SK-N-SH (cell line): Measurements from ENCODE around the gene STK17B. TPM values are rescaled to one million over a fixed set of nuclear protein-coding genes. Genes with fewer than 3 reads are reported as not detected.

Experiments
- CTCF ChIA-PET: fragments of 300-600, 350-600 bp; formaldehyde crosslinking; extraction: SDS; loops from one replicate; lab custom pipeline; 2021; lab: Yijun Ruan, JAX
- POLR2A ChIA-PET: fragments of 350-600 bp; sonication (Branson Sonifier 250); formaldehyde crosslinking; extraction: SDS; loops from one replicate; lab custom pipeline; 2020; ENCODE audit warnings: antibody characterized with exemption, inconsistent platforms; lab: Yijun Ruan, JAX
- DNase-seq: peaks from one replicate; pipeline ENCODE4 v3.0.0; 2012
- H2AFZ ChIP-seq: fragments of 200-600 bp; sonication (generic); 2 replicates; pipeline ENCODE4 v1.8.1; 2016; ENCODE audit warnings: antibody characterized with exemption, mild to moderate bottlenecking, low read depth
- H3F3A ChIP-seq: fragments of 200-600 bp; sonication (generic); replicated peaks from 2 replicates; pipeline ENCODE3; 2016; ENCODE audit warnings: antibody characterized with exemption, mild to moderate bottlenecking; ENCODE audit not compliant: insufficient read depth
- H3K27ac ChIP-seq, 2 experiments: fragments of 200-500 bp in 1 of 2; fragments of 200-600 bp in 1 of 2; sonication (Bioruptor generic) in 1 of 2; sonication (generic), shearing (Covaris generic) in 1 of 2; 2 replicates each; pipeline versions ENCODE4 v1.5.1 to v1.6.1; 2014 to 2016; ENCODE audit warnings: low read depth in 2 of 2, inconsistent platforms in 1 of 2, low read length in 1 of 2, mild to moderate bottlenecking in 1 of 2, mixed read lengths in 1 of 2
- H3K27me3 ChIP-seq: fragments of 200-600 bp; sonication (generic), shearing (Covaris generic); 2 replicates; pipeline ENCODE4 v1.6.1; 2016; ENCODE audit warnings: mixed run types; ENCODE audit not compliant: insufficient read depth
- H3K36me3 ChIP-seq, 2 experiments: fragments of 200-500 bp in 1 of 2; fragments of 200-600 bp in 1 of 2; sonication (Bioruptor generic) in 1 of 2; sonication (generic) in 1 of 2; replicated peaks in 1 of 2; 2 replicates each; pipeline versions ENCODE3 to v1.5.1; 2014 to 2016; ENCODE audit warnings: low read length in 1 of 2, mild to moderate bottlenecking in 1 of 2; ENCODE audit not compliant: insufficient read depth in 2 of 2, control insufficient read depth in 1 of 2
- H3K4me1 ChIP-seq, 2 experiments: fragments of 200-500 bp in 1 of 2; fragments of 200-600 bp in 1 of 2; sonication (Bioruptor generic) in 1 of 2; sonication (generic), shearing (Covaris generic) in 1 of 2; 2 replicates each; pipeline versions ENCODE4 v1.5.1 to v1.6.1; 2014 to 2016; ENCODE audit warnings: low read depth in 1 of 2, low read length in 1 of 2, mixed run types in 1 of 2; ENCODE audit not compliant: insufficient read depth in 2 of 2, control insufficient read depth in 1 of 2
- H3K4me2 ChIP-seq: fragments of 200-600 bp; sonication (generic), shearing (Covaris generic); 2 replicates; pipeline ENCODE4 v1.6.1; 2017; ENCODE audit warnings: mixed run types
- H3K4me3 ChIP-seq, 2 experiments: fragments of 200-500 bp in 1 of 2; fragments of 200-600 bp in 1 of 2; sonication (Bioruptor generic) in 1 of 2; sonication (generic), shearing (Covaris generic) in 1 of 2; 2 replicates each; pipeline versions ENCODE4 v1.5.1 to v1.8.1; 2014 to 2016; ENCODE audit warnings: low read depth in 2 of 2, inconsistent platforms in 1 of 2, low read length in 1 of 2, mild to moderate bottlenecking in 1 of 2, mixed read lengths in 1 of 2, moderate library complexity in 1 of 2
- H3K79me2 ChIP-seq: fragments of 200-600 bp; sonication (generic); 2 replicates; pipeline ENCODE4 v1.8.1; 2017; ENCODE audit warnings: mild to moderate bottlenecking; ENCODE audit not compliant: insufficient read depth
- H3K9ac ChIP-seq: fragments of 200-600 bp; sonication (generic); 2 replicates; pipeline ENCODE4 v1.6.1; 2017; ENCODE audit warnings: mixed run types
- H3K9me2 ChIP-seq: fragments of 200-600 bp; sonication (generic); 2 replicates; pipeline ENCODE4 v1.6.1; 2017; ENCODE audit warnings: mixed run types
- H3K9me3 ChIP-seq: fragments of 200-600 bp; sonication (generic); 2 replicates; pipeline ENCODE4 v1.6.1; 2017; ENCODE audit warnings: mixed run types, mild to moderate bottlenecking, moderate library complexity
- H4K20me1 ChIP-seq: fragments of 200-600 bp; sonication (generic); 2 replicates; pipeline ENCODE4 v1.6.1; 2017; ENCODE audit warnings: mild to moderate bottlenecking, mixed run types; ENCODE audit not compliant: insufficient read depth
- CHD2 ChIP-seq: fragments of 150-350 bp; IDR thresholded peaks from 2 replicates; pipeline ENCODE4 v1.6.1; 2018; ENCODE audit warnings: low read length; ENCODE audit not compliant: partially characterized antibody
- CTCF ChIP-seq: fragments of 200-600 bp; sonication (generic); IDR thresholded peaks from 2 replicates; pipeline ENCODE4 v1.6.1; 2017; ENCODE audit warnings: antibody characterized with exemption, mild to moderate bottlenecking, moderate library complexity
- EZH2phosphoT487 ChIP-seq: fragments of 200-600 bp; sonication (generic); IDR thresholded peaks from 2 replicates; pipeline ENCODE4 v1.6.1; 2017; ENCODE audit warnings: low read depth, mixed run types, mild to moderate bottlenecking, antibody characterized with exemption, moderate library complexity, borderline replicate concordance
- FOSL2 ChIP-seq: IDR thresholded peaks from 2 replicates; pipeline ENCODE4 v1.4.0; 2012; ENCODE audit warnings: low read depth, mild to moderate bottlenecking, moderate library complexity, borderline replicate concordance
- GABPA ChIP-seq: IDR thresholded peaks from 2 replicates; pipeline ENCODE4 v1.4.0; 2012; ENCODE audit warnings: low read depth, mild to moderate bottlenecking
- JUND ChIP-seq: IDR thresholded peaks from 2 replicates; pipeline ENCODE4 v1.4.0; 2012
- MAX ChIP-seq: IDR thresholded peaks from 2 replicates; pipeline ENCODE4 v1.4.0; 2012; ENCODE audit warnings: low read depth
- MXI1 ChIP-seq: IDR thresholded peaks from 2 replicates; pipeline ENCODE4 v1.6.1; 2012; ENCODE audit warnings: mild to moderate bottlenecking, low read depth, low read length, improper control_type of control experiment
- NFIC ChIP-seq: IDR thresholded peaks from 2 replicates; pipeline ENCODE4 v1.4.0; 2012; ENCODE audit warnings: borderline replicate concordance
- NRF1 ChIP-seq: IDR thresholded peaks from 2 replicates; pipeline ENCODE4 v1.6.1; 2012; ENCODE audit warnings: low read depth, mild to moderate bottlenecking, low read length
- PBX3 ChIP-seq: IDR thresholded peaks from 2 replicates; pipeline ENCODE4; 2012
- POLR2AphosphoS5 ChIP-seq: IDR thresholded peaks from 2 replicates; pipeline ENCODE4 v1.6.1; 2012; ENCODE audit warnings: low read depth, low read length
- RCOR1 ChIP-seq: fragments of 150-350 bp; IDR thresholded peaks from 2 replicates; pipeline ENCODE4 v1.6.1; 2017; ENCODE audit warnings: antibody characterized with exemption, low read length
- REST ChIP-seq: IDR thresholded peaks from 2 replicates; pipeline ENCODE4 v1.6.1; 2012; ENCODE audit warnings: mild to moderate bottlenecking, low read depth, low read length, moderate library complexity
- RFX5 ChIP-seq: IDR thresholded peaks from 2 replicates; pipeline ENCODE4 v1.6.1; 2012; ENCODE audit warnings: mild to moderate bottlenecking, improper control_type of control experiment, low read length
- SIN3A ChIP-seq: IDR thresholded peaks from 2 replicates; pipeline ENCODE4 v1.6.1; 2012; ENCODE audit warnings: low read depth, mild to moderate bottlenecking, low read length, moderate library complexity, borderline replicate concordance
- WGBS: methylation state at CpG from one replicate; pipeline ENCODE4 v1.1.6; 2017; ENCODE audit warnings: low lambda C conversion rate; 5-methylcytosine and 5-hydroxymethylcytosine counted together
- polyA plus RNA-seq, 3 experiments: library from polyadenylated mRNA; depleted of rRNA; stranded (reverse); fragments of >200 nt; gene quantifications; 2 replicates each; pipeline ENCODE4 v1.2.3, GENCODE V29; 2012

STK17B gene
- polyA plus RNA-seq, 1 of the 3 experiments (the other 2 are of a cell fraction): 5.1 TPM

GRCh38 chr2:196149948-196150347 lies 21.4 kb downstream of the STK17B start:
- Histone ChIP-seq H3K27me3 (no peaks in the 10 kb centered on the region), H3K4me2 (no peak overlapping the region), H3K9me2 (no peaks in the 10 kb centered on the region), H3K4me1 (no peaks in the 10 kb centered on the region), H3K9ac (no peak overlapping the region), H3K36me3 (peaks cover 25 to 89% of the 10 kb centered on the region in 2 experiments), H3K9me3 (no peaks in the 10 kb centered on the region), H3F3A (peaks cover 32% of the 10 kb centered on the region), H3K27ac (no peak overlapping the region), H3K79me2 (peaks cover 78% of the 10 kb centered on the region), H2AFZ (no peak overlapping the region), H3K4me3 (no peak overlapping the region), H4K20me1 (no peaks in the 10 kb centered on the region)
- POLR2A ChIA-PET: no interaction called here
- DNase-seq: no peak
- WGBS: 74% methylated on average over 3 of the region's 3 CpGs
- TF ChIP-seq MAX (no peak), EZH2phosphoT487 (no peak), MXI1 (no peak), RFX5 (no peak), RCOR1 (no peak), PBX3 (no peak), FOSL2 (no peak)
- CTCF ChIA-PET: interaction anchor here (1.5 kb wide), 1 partner anchor 72 kb away, joined by 3 read pairs; no protein-coding TSS in a partner anchor

GRCh38 chr2:196148736-196149135 lies 22.6 kb downstream of the STK17B start:
- no peak overlapping the region for H3K4me2 ChIP-seq
- peaks cover 66% of the 10 kb centered on the region for H3K79me2 ChIP-seq
- peaks cover 21 to 85% of the 10 kb centered on the region in 2 experiments for H3K36me3 ChIP-seq
- DNase-seq: no peak
- no peak overlapping the region for H3K9ac ChIP-seq
- H3K4me1 ChIP-seq: no peaks in the 10 kb centered on the region
- H4K20me1 ChIP-seq: no peaks in the 10 kb centered on the region
- no peak overlapping the region for H2AFZ ChIP-seq
- ChIA-PET POLR2A (no interaction called here), CTCF (no interaction called here)
- H3K27me3 ChIP-seq: no peaks in the 10 kb centered on the region
- H3K9me3 ChIP-seq: no peaks in the 10 kb centered on the region
- H3K9me2 ChIP-seq: no peaks in the 10 kb centered on the region
- WGBS: 83% methylated on average over 2 of the region's 2 CpGs
- TF ChIP-seq GABPA: no peak
- TF ChIP-seq NRF1: no peak
- no peak for TF ChIP-seq SIN3A
- H3K4me3 ChIP-seq: no peak overlapping the region
- peaks cover 36% of the 10 kb centered on the region for H3F3A ChIP-seq
- H3K27ac ChIP-seq: no peak overlapping the region

- ChIA-PET CTCF (no interaction called here), POLR2A (no interaction called here)
- Histone ChIP-seq H3K4me3 (no peak overlapping the region), H3K9me2 (no peaks in the 10 kb centered on the region), H2AFZ (no peak overlapping the region), H3F3A (peaks cover 42% of the 10 kb centered on the region), H3K4me2 (no peak overlapping the region), H3K79me2 (peaks cover 57% of the 10 kb centered on the region), H3K36me3 (peaks cover 36 to 87% of the 10 kb centered on the region in 2 experiments), H3K27me3 (no peaks in the 10 kb centered on the region), H3K9ac (no peak overlapping the region), H3K27ac (peak overlapping the region in 1 of 2 experiments; percentile 35; a peak in 2 of 4 replicates), H3K9me3 (no peaks in the 10 kb centered on the region), H4K20me1 (no peaks in the 10 kb centered on the region), H3K4me1 (no peaks in the 10 kb centered on the region)
- DNase-seq: no peak
- 94% methylated on average over 2 of the region's 2 CpGs for WGBS
- TF ChIP-seq REST: no peak
- TF ChIP-seq CHD2: no peak
- no peak for TF ChIP-seq CTCF
- no peak for TF ChIP-seq MXI1
- TF ChIP-seq FOSL2: no peak
- no peak for TF ChIP-seq NFIC
- no peak for TF ChIP-seq JUND
- TF ChIP-seq POLR2AphosphoS5: no peak
- no peak for TF ChIP-seq MAX
Measured at GRCh38 chr2:196145256-196145655, 26.1 kb downstream of the STK17B start.
